Measurements from ENCODE around the gene FAM107B. TPM values are rescaled to one million over a fixed set of nuclear protein-coding genes. Genes with fewer than 3 reads are reported as not detected.

FAM107B gene
- total RNA-seq, 1 experiment from 2014 or later, result 24.5 TPM

GRCh38 chr10:14761372-14761771 is 13.3 kb downstream of the FAM107B start:
- WGBS (ENCODE audit: extremely low coverage, insufficient read length, low lambda C conversion rate), result no CpG with 5 or more reads among the region's 5 CpGs

More at GRCh38 chr10:14761372-14761771, 13.3 kb downstream of the FAM107B start:
- Histone ChIP-seq H3K23me2 (ENCODE audit: insufficient read length, low read depth, low read length, poor library complexity, severe bottlenecking) (no peaks in the 10 kb centered on the region), H3K79me2 (ENCODE audit: insufficient read depth, low read length) (no peaks in the 10 kb centered on the region), H3K9me3 (ENCODE audit: control insufficient read depth, low read depth, low read length) (no peaks in the 10 kb centered on the region), H2BK12ac (ENCODE audit: insufficient read length, low read depth, low read length) (no peak overlapping the region), H4K20me1 (ENCODE audit: control insufficient read depth, insufficient read depth, insufficient read length) (no peaks in the 10 kb centered on the region), H3K4me1 (ENCODE audit: insufficient read depth, low read length) (no peaks in the 10 kb centered on the region), H2AK5ac (ENCODE audit: insufficient read length, low read length) (no peak overlapping the region), H3K79me1 (ENCODE audit: insufficient read depth, low read depth, low read length, poor library complexity, severe bottlenecking) (no peaks in the 10 kb centered on the region), H3T11ph (ENCODE audit: low read length) (no peak overlapping the region), H3K4ac (ENCODE audit: low read depth, low read length) (no peak overlapping the region), H2BK15ac (ENCODE audit: low read depth, low read length) (no peak overlapping the region), H2BK120ac (ENCODE audit: low read depth, low read length, poor library complexity, severe bottlenecking) (no peak overlapping the region), H3K23ac (ENCODE audit: insufficient read length, low read depth, low read length) (no peak overlapping the region), H3K27ac (ENCODE audit: insufficient read length, low read depth, low read length) (no peak overlapping the region), H4K91ac (ENCODE audit: insufficient read length, low read depth, low read length) (no peak overlapping the region), H3K9ac (ENCODE audit: extremely low read depth, insufficient read length, low read length) (no peak overlapping the region), H3K56ac (ENCODE audit: insufficient read length, low read depth, low read length) (no peak overlapping the region), H3K18ac (ENCODE audit: insufficient read length, low read depth, low read length) (no peak overlapping the region), H3K14ac (ENCODE audit: insufficient read depth, low read length) (no peak overlapping the region), H4K8ac (replicated peaks; ENCODE audit: insufficient read length, low read depth, low read length) (no peak overlapping the region), H4K5ac (ENCODE audit: insufficient read length, low read depth, low read length) (no peak overlapping the region), H2BK20ac (ENCODE audit: low read depth, low read length, poor library complexity, severe bottlenecking) (no peak overlapping the region), H3K4me2 (ENCODE audit: insufficient read depth, insufficient read length, low read length) (no peak overlapping the region), H3K27me3 (ENCODE audit: insufficient read depth, low read length) (no peaks in the 10 kb centered on the region), H2AFZ (ENCODE audit: low read length) (no peak overlapping the region), H2BK5ac (ENCODE audit: insufficient read length, low read length) (no peak overlapping the region)
- no peaks in the 10 kb centered on the region; a peak in 1 of 7 replicates for H3K36me3 Mint-ChIP-seq (ENCODE audit: insufficient read depth in 1 of 3, low read depth in 3 of 3)
- H3K27ac Mint-ChIP-seq, result no peak overlapping the region
- DNase-seq, result no peak
- no peak overlapping the region for H3K4me3 Mint-ChIP-seq
- H3K4me1 Mint-ChIP-seq, result no peaks in the 10 kb centered on the region
- peaks cover 3 to 4% of the 10 kb centered on the region in 2 experiments; a peak in 3 of 5 replicates for H3K9me3 Mint-ChIP-seq
- TF ChIP-seq CTCF (conservative IDR thresholded peaks at IDR 0.05), result no peak
- no peaks in the 10 kb centered on the region; the same call in 1 of the 2 replicates for H3K27me3 Mint-ChIP-seq (ENCODE audit: low read depth)

All from H9 (cell line).